22Rv1 (cell line): ENCODE data around the gene CACNB4.

Experiments used
- ZFX ChIP-seq: fragments of 450-650 bp; IDR thresholded peaks from 2 replicates; pipeline ENCODE4 v1.6.1; 2017; ENCODE audit warnings: antibody characterized with exemption, borderline replicate concordance
- TF ChIP-seq, protein P1 (sequence below): fragments of 450-650 bp; IDR thresholded peaks from 2 replicates; pipeline ENCODE4 v1.5.1; 2017; ENCODE audit warnings: mild to moderate bottlenecking

DNA sequence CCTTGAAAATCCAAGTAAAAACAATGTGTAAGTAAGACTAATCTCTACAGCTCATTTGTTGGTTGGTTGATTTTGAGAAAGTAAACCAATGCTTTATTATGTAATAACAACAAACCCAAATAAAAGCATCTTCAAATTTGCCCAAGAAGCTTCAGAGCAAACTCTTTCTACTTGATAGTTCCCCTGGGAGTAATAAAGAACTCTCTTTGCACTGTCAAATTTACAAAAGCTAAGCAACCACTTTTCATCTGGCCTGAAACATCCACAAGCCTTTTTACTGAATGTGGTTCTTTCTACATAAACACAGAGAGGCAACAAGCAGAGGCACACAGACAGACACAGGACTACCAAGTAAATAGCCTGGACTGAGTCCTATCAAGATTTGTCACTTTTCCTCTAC, 28.8 kb upstream of the CACNB4 start:
- TF ChIP-seq, protein P1, sequence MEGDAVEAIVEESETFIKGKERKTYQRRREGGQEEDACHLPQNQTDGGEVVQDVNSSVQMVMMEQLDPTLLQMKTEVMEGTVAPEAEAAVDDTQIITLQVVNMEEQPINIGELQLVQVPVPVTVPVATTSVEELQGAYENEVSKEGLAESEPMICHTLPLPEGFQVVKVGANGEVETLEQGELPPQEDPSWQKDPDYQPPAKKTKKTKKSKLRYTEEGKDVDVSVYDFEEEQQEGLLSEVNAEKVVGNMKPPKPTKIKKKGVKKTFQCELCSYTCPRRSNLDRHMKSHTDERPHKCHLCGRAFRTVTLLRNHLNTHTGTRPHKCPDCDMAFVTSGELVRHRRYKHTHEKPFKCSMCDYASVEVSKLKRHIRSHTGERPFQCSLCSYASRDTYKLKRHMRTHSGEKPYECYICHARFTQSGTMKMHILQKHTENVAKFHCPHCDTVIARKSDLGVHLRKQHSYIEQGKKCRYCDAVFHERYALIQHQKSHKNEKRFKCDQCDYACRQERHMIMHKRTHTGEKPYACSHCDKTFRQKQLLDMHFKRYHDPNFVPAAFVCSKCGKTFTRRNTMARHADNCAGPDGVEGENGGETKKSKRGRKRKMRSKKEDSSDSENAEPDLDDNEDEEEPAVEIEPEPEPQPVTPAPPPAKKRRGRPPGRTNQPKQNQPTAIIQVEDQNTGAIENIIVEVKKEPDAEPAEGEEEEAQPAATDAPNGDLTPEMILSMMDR, result no peak
- no peak for TF ChIP-seq ZFX
